ENCODE data around the gene NOMO2.
"Not testable (repeated sequence)": the region's sequence is repeated elsewhere in the genome, so short reads cannot be mapped to it uniquely, and the experiment has no call there.

Gene NOMO2, protein sequence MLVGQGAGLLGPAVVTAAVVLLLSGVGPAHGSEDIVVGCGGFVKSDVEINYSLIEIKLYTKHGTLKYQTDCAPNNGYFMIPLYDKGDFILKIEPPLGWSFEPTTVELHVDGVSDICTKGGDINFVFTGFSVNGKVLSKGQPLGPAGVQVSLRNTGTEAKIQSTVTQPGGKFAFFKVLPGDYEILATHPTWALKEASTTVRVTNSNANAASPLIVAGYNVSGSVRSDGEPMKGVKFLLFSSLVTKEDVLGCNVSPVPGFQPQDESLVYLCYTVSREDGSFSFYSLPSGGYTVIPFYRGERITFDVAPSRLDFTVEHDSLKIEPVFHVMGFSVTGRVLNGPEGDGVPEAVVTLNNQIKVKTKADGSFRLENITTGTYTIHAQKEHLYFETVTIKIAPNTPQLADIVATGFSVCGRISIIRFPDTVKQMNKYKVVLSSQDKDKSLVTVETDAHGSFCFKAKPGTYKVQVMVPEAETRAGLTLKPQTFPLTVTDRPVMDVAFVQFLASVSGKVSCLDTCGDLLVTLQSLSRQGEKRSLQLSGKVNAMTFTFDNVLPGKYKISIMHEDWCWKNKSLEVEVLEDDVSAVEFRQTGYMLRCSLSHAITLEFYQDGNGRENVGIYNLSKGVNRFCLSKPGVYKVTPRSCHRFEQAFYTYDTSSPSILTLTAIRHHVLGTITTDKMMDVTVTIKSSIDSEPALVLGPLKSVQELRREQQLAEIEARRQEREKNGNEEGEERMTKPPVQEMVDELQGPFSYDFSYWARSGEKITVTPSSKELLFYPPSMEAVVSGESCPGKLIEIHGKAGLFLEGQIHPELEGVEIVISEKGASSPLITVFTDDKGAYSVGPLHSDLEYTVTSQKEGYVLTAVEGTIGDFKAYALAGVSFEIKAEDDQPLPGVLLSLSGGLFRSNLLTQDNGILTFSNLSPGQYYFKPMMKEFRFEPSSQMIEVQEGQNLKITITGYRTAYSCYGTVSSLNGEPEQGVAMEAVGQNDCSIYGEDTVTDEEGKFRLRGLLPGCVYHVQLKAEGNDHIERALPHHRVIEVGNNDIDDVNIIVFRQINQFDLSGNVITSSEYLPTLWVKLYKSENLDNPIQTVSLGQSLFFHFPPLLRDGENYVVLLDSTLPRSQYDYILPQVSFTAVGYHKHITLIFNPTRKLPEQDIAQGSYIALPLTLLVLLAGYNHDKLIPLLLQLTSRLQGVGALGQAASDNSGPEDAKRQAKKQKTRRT

GRCh38 chr16:18561727-18562314 lies at the start of gene NOMO2:
NOMO2 (minus strand) TSS chr16:18562097; CDS start chr16:18562040, 57 bp downstream.
- FAIRE-seq, result peak; percentile 97
- not testable (repeated sequence) for DNase-seq (ENCODE audit: insufficient read length, low spot score)

DNA sequence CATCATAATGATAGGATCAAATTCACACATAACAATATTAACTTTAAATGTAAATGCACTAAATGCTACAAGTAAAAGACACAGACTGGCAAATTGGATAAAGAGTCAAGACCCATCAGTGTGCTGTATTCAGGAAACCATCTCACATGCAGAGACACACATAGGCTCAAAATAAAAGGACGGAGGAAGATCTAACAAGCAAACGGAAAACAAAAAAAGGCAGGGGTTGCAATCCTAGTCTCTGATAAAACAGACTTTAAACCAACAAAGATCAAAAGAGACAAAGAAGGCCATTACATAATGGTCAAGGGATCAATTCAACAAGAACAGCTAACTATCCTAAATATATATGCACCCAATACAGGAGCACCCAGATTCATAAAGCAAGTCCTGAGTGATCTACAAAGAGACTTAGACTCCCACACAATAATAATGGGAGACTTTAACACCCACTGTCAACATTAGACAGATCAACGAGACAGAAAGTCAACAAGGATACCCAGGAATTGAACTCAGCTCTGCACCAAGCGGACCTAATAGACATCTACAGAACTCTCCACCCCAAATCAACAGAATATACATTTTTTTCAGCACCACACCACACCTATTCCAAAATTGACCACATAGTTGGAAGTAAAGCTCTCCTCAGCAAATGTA lies 48.4 kb upstream of the NOMO2 start:
- not testable (repeated sequence) for DNase-seq (ENCODE audit: insufficient read length, low spot score); FAIRE-seq

DNA sequence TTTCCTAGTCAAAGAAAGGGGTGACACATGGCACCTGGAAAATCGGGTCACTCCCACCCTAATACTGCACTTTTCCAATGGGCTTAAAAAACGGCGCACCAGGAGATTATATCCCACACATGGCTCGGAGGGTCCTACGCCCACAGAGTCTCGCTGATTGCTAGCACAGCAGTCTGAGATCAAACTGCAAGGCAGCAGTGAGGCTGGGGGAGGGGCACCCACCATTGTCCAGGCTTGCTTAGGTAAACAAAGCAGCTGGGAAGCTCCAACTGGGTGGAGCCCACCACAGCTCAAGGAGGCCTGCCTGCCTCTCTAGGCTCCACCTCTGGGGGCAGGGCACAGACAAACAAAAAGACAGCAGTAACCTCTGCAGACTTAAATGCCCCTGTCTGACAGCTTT lies 46.4 kb upstream of the NOMO2 start:
- DNase-seq (ENCODE audit: insufficient read length, low spot score); FAIRE-seq: not testable (repeated sequence)

GRCh38 chr16:18603572-18604246 lies 41.8 kb upstream of the NOMO2 start:
- DNase-seq (ENCODE audit: insufficient read length, low spot score); FAIRE-seq: not testable (repeated sequence)

DNA sequence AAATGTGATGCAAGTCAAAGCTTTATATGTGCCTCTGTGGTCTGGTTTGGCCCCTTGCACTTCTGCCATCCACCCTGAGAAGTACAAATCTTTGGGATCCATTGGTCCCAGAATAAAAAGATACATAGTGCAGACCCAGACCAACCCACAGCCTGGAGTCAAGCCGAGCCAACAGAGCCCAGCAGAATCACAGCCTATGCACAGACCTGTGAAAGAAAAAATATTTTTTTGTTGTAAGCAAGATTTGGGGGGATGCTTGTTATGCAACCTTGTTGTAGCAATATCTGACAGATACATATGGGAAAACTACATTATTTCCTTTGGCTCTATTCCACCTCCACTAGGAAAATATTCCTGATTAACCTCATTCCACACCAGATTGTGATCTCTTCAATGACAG lies 36.7 kb upstream of the NOMO2 start:
- DNase-seq (ENCODE audit: insufficient read length, low spot score); FAIRE-seq: not testable (repeated sequence)

GRCh38 chr16:18597734-18598133 lies 35.8 kb upstream of the NOMO2 start:
- FAIRE-seq; DNase-seq (ENCODE audit: insufficient read length, low spot score): not testable (repeated sequence)

DNA sequence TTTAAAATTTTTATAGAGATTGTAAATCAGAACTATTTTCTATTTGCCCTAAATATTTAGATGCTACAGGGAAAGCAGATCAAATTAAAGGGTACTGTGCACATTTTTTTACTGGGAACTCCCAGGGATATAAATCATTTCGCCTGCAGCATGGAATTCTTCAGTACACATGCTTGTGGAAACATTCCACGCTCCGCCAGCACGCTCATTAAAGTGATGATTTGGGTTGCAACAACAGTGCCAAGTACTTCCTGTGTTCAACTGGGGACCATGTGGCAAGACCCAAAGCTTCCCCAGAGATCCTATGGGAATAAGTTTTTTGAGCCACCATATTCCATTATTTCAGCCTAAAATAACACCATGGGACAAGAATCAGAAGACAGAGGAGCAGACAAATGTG lies 35.4 kb upstream of the NOMO2 start:
- FAIRE-seq; DNase-seq (ENCODE audit: insufficient read length, low spot score): not testable (repeated sequence)

DNA sequence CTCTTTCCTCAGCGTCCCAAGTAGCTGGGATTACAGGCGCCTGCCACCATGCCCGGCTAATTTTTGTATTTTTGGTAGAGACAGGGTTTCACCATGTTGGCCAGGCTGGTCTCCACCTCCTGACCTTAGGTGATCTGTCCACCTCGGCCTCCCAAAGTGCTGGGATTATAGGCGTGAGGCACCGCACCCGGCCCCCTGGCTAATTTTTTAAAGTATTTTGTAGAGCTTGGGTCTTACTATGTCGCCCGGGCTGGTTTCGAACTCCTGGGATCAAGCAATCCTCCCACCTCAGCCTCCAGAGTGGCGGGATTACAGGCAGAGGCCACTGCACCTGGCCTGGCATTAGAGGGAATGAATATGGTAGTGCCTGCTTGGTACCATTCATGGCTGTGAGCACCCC lies 33.9 kb upstream of the NOMO2 start:
- not testable (repeated sequence) for FAIRE-seq; DNase-seq (ENCODE audit: insufficient read length, low spot score)

GRCh38 chr16:18594880-18595279 lies 33.0 kb upstream of the NOMO2 start:
- not testable (repeated sequence) for FAIRE-seq
- peak; percentile 9 for DNase-seq (ENCODE audit: insufficient read length, low spot score)

DNA sequence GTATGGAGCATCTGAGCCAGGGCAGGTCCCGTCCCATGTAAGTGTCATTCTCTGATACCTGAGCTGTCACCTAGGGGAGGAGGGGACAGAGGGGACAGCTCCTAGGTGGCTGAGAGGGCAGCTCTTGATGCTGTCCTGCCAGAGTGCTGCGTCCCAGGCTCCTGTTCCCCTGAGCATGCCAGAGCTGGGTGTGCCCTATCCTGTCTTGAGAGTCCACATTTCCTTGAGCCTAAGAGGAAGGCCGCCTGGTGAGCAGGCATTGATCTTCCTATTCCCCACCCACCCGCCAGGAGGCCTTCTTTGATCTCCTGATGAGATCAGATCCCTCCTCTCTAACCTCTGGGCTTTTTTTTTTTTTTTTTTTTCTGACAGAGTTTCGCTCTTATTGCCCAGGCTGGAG lies 32.0 kb upstream of the NOMO2 start:
- peak; percentile 0 for DNase-seq (ENCODE audit: insufficient read length, low spot score)
- not testable (repeated sequence) for FAIRE-seq

GRCh38 chr16:18592982-18593381 lies 31.1 kb upstream of the NOMO2 start:
- FAIRE-seq; DNase-seq (ENCODE audit: insufficient read length, low spot score): not testable (repeated sequence)

DNA sequence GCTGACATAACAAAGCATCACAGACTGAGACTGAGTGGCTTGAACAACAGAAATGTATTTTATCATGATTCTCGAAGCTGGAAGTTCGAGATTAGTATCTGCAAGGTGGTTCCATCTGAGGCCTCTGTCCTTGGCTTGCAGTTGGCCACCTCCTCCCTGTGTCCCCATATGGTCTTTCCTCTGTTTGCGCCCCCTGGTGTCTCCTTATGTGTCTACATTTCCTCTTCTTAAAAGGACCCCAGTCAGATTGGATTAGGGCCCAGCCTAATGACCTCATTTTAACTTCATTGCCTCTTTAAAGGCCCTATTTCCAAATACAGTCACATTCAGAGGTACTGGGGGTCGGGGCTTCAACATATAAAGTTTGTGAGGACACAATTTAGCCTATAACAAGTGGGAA lies 30.0 kb upstream of the NOMO2 start:
- not testable (repeated sequence) for FAIRE-seq; DNase-seq (ENCODE audit: insufficient read length, low spot score)

DNA sequence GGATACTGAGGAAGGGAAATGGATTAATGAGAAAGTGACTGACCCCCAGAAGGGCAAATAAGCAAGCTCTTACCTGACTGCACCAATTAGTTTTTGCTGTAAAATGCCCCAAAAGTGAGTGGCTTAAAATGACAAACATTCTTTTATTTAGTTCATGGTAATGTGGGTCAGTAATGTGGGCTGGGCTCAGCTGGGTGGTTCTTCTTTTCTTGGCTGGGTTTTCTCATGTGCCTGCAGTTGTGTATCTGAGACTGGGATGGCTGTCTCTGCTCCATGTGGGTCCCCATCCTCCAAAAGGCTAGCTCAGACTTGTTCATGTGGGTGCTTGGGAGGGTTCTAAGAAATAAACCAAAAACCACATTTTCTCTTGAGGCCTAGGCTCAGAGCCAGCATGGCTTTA lies 29.5 kb upstream of the NOMO2 start:
- not testable (repeated sequence) for FAIRE-seq; DNase-seq (ENCODE audit: insufficient read length, low spot score)

GRCh38 chr16:18589806-18590205 lies 27.9 kb upstream of the NOMO2 start:
- not testable (repeated sequence) for FAIRE-seq; DNase-seq (ENCODE audit: insufficient read length, low spot score)

DNA sequence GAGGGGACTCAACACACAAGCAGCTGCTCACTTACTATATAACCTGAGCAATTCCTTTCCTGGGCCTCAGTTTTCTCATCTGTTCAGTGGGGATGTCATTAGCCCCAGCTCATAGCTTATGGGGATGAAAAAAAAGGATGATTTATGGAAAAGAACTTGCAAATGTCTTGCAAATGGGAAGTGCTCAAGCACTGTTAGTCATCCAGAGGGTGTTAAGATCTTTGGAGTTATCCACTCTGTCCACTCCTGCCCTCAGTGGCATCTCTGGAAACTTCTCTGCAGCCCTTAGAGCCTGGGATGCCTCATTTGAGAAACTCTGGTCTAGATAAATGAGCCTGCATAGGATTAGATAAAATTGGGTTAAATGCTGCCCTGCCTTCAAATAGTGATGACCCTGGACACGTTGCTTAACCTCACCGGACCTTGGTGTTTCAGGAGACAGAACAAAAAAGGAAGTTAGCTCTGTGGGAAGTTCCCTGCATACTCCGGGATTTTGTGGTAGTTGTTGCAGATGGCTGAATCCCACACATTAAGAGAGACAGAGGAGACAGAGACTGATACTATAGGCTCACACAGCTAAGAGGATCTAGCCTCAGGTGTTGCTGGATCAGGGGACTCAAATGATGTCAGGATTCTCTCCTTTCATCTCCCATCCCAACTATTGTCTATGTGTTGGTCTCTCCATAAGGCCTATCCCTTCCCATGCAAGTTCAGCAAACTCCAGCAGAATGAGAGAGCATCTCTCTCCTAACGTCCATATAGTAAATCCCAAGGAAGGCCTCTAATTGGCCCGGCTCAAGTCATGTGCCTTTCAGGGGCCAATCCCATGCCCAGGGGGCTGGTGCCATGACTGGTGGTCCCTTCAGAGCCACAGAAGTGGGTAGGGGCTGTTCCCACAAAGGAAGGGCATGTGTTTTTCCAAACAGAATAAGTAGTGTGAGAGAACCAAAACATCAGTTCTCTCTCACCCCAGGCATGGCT lies 25.0 kb upstream of the NOMO2 start:
- not testable (repeated sequence) for DNase-seq (ENCODE audit: insufficient read length, low spot score); FAIRE-seq

GRCh38 chr16:18585789-18586188 lies 23.9 kb upstream of the NOMO2 start:
- not testable (repeated sequence) for FAIRE-seq; DNase-seq (ENCODE audit: insufficient read length, low spot score)
